Effector CD4-positive, alpha-beta T cell (primary cell): Measurements from ENCODE around the gene WSB2.

Source experiments
- DNase-seq: peaks from one replicate; pipeline ENCODE4 v3.0.0-alpha.2; 2020

The WSB2 gene

DNA sequence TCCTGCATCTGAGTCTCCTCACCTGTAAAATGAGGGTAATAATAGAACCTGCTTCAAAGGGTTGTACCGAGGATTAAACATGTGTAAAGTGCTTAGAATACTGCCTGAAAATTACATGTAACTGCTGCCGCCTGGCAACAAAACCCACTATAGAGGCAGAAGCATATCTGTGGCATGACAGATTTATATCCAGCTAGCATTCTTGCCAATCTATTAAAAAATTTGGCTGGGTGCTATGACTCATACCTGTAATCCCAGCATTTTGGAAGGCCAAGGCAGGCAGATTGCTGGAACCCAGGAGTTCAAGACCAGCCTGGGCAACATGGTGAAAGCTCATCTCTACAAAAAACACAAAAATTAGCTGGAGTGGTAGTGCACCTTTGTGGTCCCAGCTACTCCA lies 75.8 kb downstream of the WSB2 start:
- no peak for DNase-seq
